OCI-LY3 (cell line): Measurements from ENCODE around the gene TACR1.
A peak's percentile ranks its signal among the peaks of the same experiment; 100 is the strongest.

ENCODE experiments used
- H2AFZ ChIP-seq: fragments of 200-600, 300-600 bp; shearing (Covaris generic); 2 replicates; pipeline ENCODE4 v1.6.0; 2014; ENCODE audit warnings: antibody characterized with exemption, low read depth, low read length
- H3K27ac ChIP-seq: fragments of 200-600, 300-600 bp; sonication (generic); 2 replicates; pipeline ENCODE4 v1.5.1; 2014; ENCODE audit warnings: mild to moderate bottlenecking, low read length, moderate library complexity, mixed read lengths
- H3K27me3 ChIP-seq: fragments of 200-600, 300-600 bp; sonication (generic); 2 replicates; pipeline ENCODE4 v1.6.1; 2014; ENCODE audit warnings: low read depth, low read length, mixed read lengths
- H3K36me3 ChIP-seq: fragments of 200-600, 300-600 bp; sonication (generic); replicated peaks from 2 replicates; pipeline ENCODE3; 2014; ENCODE audit warnings: low read depth, low read length, mixed read lengths
- H3K4me1 ChIP-seq: fragments of 300-600, 200-600 bp; sonication (generic); 2 replicates; pipeline ENCODE4 v1.6.1; 2014; ENCODE audit warnings: low read length, mixed read lengths
- H3K4me2 ChIP-seq: fragments of 200-600, 300-600 bp; sonication (generic); 2 replicates; pipeline ENCODE4 v1.6.1; 2014; ENCODE audit warnings: low read length, mixed read lengths
- H3K4me3 ChIP-seq: fragments of 300-600, 200-600 bp; sonication (generic); 2 replicates; pipeline ENCODE4 v1.5.1; 2014; ENCODE audit warnings: antibody characterized with exemption, mild to moderate bottlenecking, low read length, moderate library complexity
- H3K79me2 ChIP-seq: fragments of 300-600, 200-600 bp; shearing (Covaris generic); 2 replicates; pipeline ENCODE4 v1.6.1; 2014; ENCODE audit warnings: mild to moderate bottlenecking, low read length, mixed read lengths
- H3K9ac ChIP-seq: fragments of 300-600, 200-600 bp; shearing (Covaris generic); 2 replicates; pipeline ENCODE4 v1.6.0; 2014; ENCODE audit warnings: mild to moderate bottlenecking, low read length, moderate library complexity
- H3K9me3 ChIP-seq: fragments of 200-600, 300-600 bp; shearing (Covaris generic); 2 replicates; pipeline ENCODE4 v1.6.1; 2014; ENCODE audit warnings: low read length, mixed read lengths; ENCODE audit not compliant: insufficient read depth
- H4K20me1 ChIP-seq: fragments of 200-600, 300-600 bp; sonication (generic); 2 replicates; pipeline ENCODE4 v1.6.1; 2016; ENCODE audit warnings: low read length, mixed read lengths; ENCODE audit not compliant: insufficient read depth
- EZH2phosphoT487 ChIP-seq: fragments of 200-600 bp; shearing (Covaris generic); IDR thresholded peaks from 2 replicates; pipeline ENCODE4 v1.6.1; 2018; ENCODE audit warnings: antibody characterized with exemption, mixed run types, low read depth
- TF ChIP-seq, protein P1 (sequence below): fragments of 200-600, 300-600 bp; sonication (generic); IDR thresholded peaks from 2 replicates; pipeline ENCODE4 v1.5.1; 2014; ENCODE audit warnings: antibody characterized with exemption, low read length, low read depth

The TACR1 gene

GRCh38 chr2:75055142-75055819 is 144.0 kb downstream of the TACR1 start:
- no peak overlapping the region for H3K27ac ChIP-seq
- no peaks in the 10 kb centered on the region for H3K9me3 ChIP-seq
- TF ChIP-seq, protein P1, sequence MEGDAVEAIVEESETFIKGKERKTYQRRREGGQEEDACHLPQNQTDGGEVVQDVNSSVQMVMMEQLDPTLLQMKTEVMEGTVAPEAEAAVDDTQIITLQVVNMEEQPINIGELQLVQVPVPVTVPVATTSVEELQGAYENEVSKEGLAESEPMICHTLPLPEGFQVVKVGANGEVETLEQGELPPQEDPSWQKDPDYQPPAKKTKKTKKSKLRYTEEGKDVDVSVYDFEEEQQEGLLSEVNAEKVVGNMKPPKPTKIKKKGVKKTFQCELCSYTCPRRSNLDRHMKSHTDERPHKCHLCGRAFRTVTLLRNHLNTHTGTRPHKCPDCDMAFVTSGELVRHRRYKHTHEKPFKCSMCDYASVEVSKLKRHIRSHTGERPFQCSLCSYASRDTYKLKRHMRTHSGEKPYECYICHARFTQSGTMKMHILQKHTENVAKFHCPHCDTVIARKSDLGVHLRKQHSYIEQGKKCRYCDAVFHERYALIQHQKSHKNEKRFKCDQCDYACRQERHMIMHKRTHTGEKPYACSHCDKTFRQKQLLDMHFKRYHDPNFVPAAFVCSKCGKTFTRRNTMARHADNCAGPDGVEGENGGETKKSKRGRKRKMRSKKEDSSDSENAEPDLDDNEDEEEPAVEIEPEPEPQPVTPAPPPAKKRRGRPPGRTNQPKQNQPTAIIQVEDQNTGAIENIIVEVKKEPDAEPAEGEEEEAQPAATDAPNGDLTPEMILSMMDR = no peak
- TF ChIP-seq EZH2phosphoT487 = no peak
- peaks cover 9% of the 10 kb centered on the region; the same call in 1 of the 2 replicates for H3K27me3 ChIP-seq
- H3K36me3 ChIP-seq = no peaks in the 10 kb centered on the region
- H3K4me1 ChIP-seq = 0 out of 2 replicates have a peak, but pooled peaks cover 2% of the 10 kb centered on the region
- no peak overlapping the region for H3K4me2 ChIP-seq
- H3K79me2 ChIP-seq = no peaks in the 10 kb centered on the region
- H3K9ac ChIP-seq = no peak overlapping the region
- H2AFZ ChIP-seq = no peak overlapping the region
- H4K20me1 ChIP-seq = no peaks in the 10 kb centered on the region
- no peak overlapping the region for H3K4me3 ChIP-seq

- H3K36me3 ChIP-seq = no peaks in the 10 kb centered on the region
- H3K27ac ChIP-seq = no peak overlapping the region
- no peak for TF ChIP-seq EZH2phosphoT487
- TF ChIP-seq, protein P1 = no peak
- H4K20me1 ChIP-seq = no peaks in the 10 kb centered on the region
- H3K9ac ChIP-seq = no peak overlapping the region
- 0 out of 2 replicates have a peak, but pooled peaks cover 2% of the 10 kb centered on the region for H3K4me1 ChIP-seq
- H2AFZ ChIP-seq = no peak overlapping the region
- H3K4me3 ChIP-seq = no peak overlapping the region
- H3K27me3 ChIP-seq = peaks cover 3% of the 10 kb centered on the region; the same call in 1 of the 2 replicates
- no peaks in the 10 kb centered on the region for H3K79me2 ChIP-seq
- no peaks in the 10 kb centered on the region for H3K9me3 ChIP-seq
- no peak overlapping the region for H3K4me2 ChIP-seq
Measured at GRCh38 chr2:75054296-75054695, 145.0 kb downstream of the TACR1 start.

GRCh38 chr2:75053484-75054112 is 145.7 kb downstream of the TACR1 start:
- Histone ChIP-seq H3K9ac (no peak overlapping the region), H3K4me2 (peak overlapping the region; percentile 36; the same call in 1 of the 2 replicates), H3K9me3 (no peaks in the 10 kb centered on the region), H3K79me2 (no peaks in the 10 kb centered on the region), H3K4me1 (0 out of 2 replicates have a peak, but pooled peaks cover 2% of the 10 kb centered on the region), H3K4me3 (no peak overlapping the region), H4K20me1 (no peaks in the 10 kb centered on the region), H3K27me3 (peaks cover 2% of the 10 kb centered on the region; the same call in 1 of the 2 replicates), H3K27ac (no peak overlapping the region), H3K36me3 (no peaks in the 10 kb centered on the region), H2AFZ (no peak overlapping the region)
- TF ChIP-seq, protein P1 = peak; percentile 72
- no peak for TF ChIP-seq EZH2phosphoT487

- Histone ChIP-seq H3K4me2 (no peak overlapping the region), H3K4me1 (no peaks in the 10 kb centered on the region), H3K9me3 (no peaks in the 10 kb centered on the region), H3K36me3 (no peaks in the 10 kb centered on the region), H3K79me2 (no peaks in the 10 kb centered on the region), H4K20me1 (no peaks in the 10 kb centered on the region), H3K9ac (no peak overlapping the region), H3K27me3 (no peaks in the 10 kb centered on the region), H3K27ac (no peak overlapping the region), H3K4me3 (no peak overlapping the region), H2AFZ (no peak overlapping the region)
- TF ChIP-seq EZH2phosphoT487 = no peak
- TF ChIP-seq, protein P1 = no peak
Measured at GRCh38 chr2:75047992-75048625, 151.2 kb downstream of the TACR1 start.
